GM19023 (cell line): Measurements from ENCODE around the gene SELENOM.
"Not testable (repeated sequence)": the region's sequence is repeated elsewhere in the genome, so short reads cannot be mapped to it uniquely, and the experiment has no call there.

ENCODE experiments used
- ATAC-seq: cut with Tn5 transposase; IDR thresholded peaks from one replicate; pipeline ENCODE4 v1.9.1; 2021; ENCODE audit warnings: mild to moderate bottlenecking, moderate library complexity; ENCODE audit not compliant: unreplicated experiment

Gene SELENOM

GRCh38 chr22:31106731-31107177 lies 614 bp downstream of the SELENOM start:
- ATAC-seq = no peak

GRCh38 chr22:31106001-31106571 lies 1.3 kb downstream of the SELENOM start:
- ATAC-seq = no peak

- ATAC-seq = no peak
Measured at GRCh38 chr22:31105282-31105929, 2.0 kb downstream of the SELENOM start.

- no peak for ATAC-seq
Measured at GRCh38 chr22:31104869-31105268, 2.5 kb downstream of the SELENOM start.

- no peak for ATAC-seq
Measured at GRCh38 chr22:31103899-31104694, 3.3 kb downstream of the SELENOM start.

- no peak for ATAC-seq
Measured at GRCh38 chr22:31103111-31103510, 4.3 kb downstream of the SELENOM start.

- ATAC-seq = no peak
Measured at GRCh38 chr22:31102441-31103081, 4.8 kb downstream of the SELENOM start.

GRCh38 chr22:31100762-31101525 lies 6.4 kb downstream of the SELENOM start:
- ATAC-seq = no peak

- no peak for ATAC-seq
Measured at GRCh38 chr22:31099841-31100761, 7.3 kb downstream of the SELENOM start.

GRCh38 chr22:31099386-31099785 lies 8.0 kb downstream of the SELENOM start:
- no peak for ATAC-seq

- ATAC-seq = no peak
Measured at GRCh38 chr22:31098632-31099110, 8.7 kb downstream of the SELENOM start.

- no peak for ATAC-seq
Measured at GRCh38 chr22:31097941-31098631, 9.3 kb downstream of the SELENOM start.

- ATAC-seq = not testable (repeated sequence)
Measured at GRCh38 chr22:31097539-31097938, 9.8 kb downstream of the SELENOM start.

- no peak for ATAC-seq
Measured at GRCh38 chr22:31096657-31097279, 10.6 kb downstream of the SELENOM start.

- no peak for ATAC-seq
Measured at GRCh38 chr22:31095637-31096249, 11.6 kb downstream of the SELENOM start.

- no peak for ATAC-seq
Measured at GRCh38 chr22:31094741-31095140, 12.6 kb downstream of the SELENOM start.

GRCh38 chr22:31094021-31094551 lies 13.3 kb downstream of the SELENOM start:
- ATAC-seq = no peak
